ENCODE measurements around the gene BAIAP3.

Gene BAIAP3

DNA sequence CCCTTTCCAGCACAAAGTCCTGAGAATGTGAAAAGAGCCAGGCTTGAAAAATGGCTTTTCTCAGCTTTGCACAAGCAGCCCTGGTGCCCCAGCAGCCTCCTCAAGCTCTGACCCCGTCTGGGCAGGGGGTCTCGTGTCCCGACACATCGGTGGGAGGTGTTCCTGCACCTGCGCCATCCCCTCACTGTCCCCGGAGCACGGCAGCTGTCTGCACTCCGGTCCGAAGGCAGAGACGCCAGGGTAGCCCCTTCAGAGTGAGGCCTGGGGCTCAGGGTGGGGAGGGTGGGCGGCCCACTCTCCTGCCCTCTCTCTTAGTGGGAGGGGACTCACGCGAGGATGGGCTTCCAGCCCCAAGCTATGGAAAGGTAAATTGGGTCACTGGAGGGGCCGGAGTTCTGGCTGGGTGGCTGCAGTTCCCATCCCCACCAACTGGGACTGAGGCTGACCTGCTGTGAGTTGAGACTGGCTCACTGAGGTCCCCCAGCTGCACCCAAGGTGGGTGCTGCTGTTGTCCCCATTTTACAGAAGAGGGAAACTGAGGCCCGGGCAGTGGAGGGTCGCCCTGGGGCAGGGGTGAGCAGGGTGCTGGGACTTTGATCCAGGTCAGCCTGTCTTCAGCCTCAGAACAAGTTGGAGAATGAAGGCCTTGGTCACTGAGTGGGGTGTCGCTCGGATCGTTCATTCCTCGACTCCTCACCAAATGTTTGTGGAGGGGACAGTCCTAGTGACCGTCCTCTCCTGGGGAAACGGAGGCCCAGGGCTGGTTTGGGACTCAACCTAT is 2.3 kb upstream of the BAIAP3 start:
- Histone ChIP-seq H4K5ac (ENCODE audit: low read length) (no peak overlapping the region), H4K8ac (ENCODE audit: low read depth, low read length) (no peak overlapping the region), H3K4me3 (ENCODE audit: low read length) (no peak overlapping the region), H3K9ac (ENCODE audit: low read length) (peak overlapping the region; percentile 57), H3K27me3 (ENCODE audit: insufficient read depth, low read length, poor library complexity) (peaks cover 10% of the 10 kb centered on the region), H3K79me1 (ENCODE audit: low read length) (no peaks in the 10 kb centered on the region), H3K18ac (ENCODE audit: low read length) (peak overlapping the region; percentile 25), H2BK15ac (replicated peaks; ENCODE audit: low read depth) (no peak overlapping the region), H3K79me2 (ENCODE audit: control insufficient read depth, insufficient read depth, low read length) (no peaks in the 10 kb centered on the region), H3K4me1 (ENCODE audit: control insufficient read depth, low read depth, low read length) (peaks cover 2% of the 10 kb centered on the region), H2AK5ac (ENCODE audit: low read length) (peak overlapping the region; percentile 79), H2BK120ac (ENCODE audit: low read depth, low read length) (peak overlapping the region; percentile 2), H3K56ac (ENCODE audit: low read length) (peak overlapping the region; percentile 45), H3K36me3 (ENCODE audit: control insufficient read depth, insufficient read depth, low read length) (no peaks in the 10 kb centered on the region), H3K27ac (ENCODE audit: low read depth, low read length) (no peak overlapping the region), H3K4ac (ENCODE audit: low read depth, low read length) (peak overlapping the region; percentile 22), H3K23ac (ENCODE audit: low read length) (no peak overlapping the region), H2BK5ac (ENCODE audit: low read length) (no peak overlapping the region), H3K4me2 (ENCODE audit: low read length) (peak overlapping the region; percentile 87)
- no CpG with 5 or more reads among the region's 22 CpGs for WGBS (ENCODE audit: extremely low coverage, insufficient coverage, low lambda C conversion rate)
- no peak for DNase-seq

GRCh38 chr16:1331712-1332617 is 1.5 kb upstream of the BAIAP3 start:
- DNase-seq = peak; percentile 99
- no peak overlapping the region for H3K4me3 ChIP-seq (ENCODE audit: low read length)
- H3K79me1 ChIP-seq (ENCODE audit: low read length) = no peaks in the 10 kb centered on the region
- no peak overlapping the region for H2AK5ac ChIP-seq (ENCODE audit: low read length)
- peak overlapping the region; percentile 79 for H3K56ac ChIP-seq (ENCODE audit: low read length)
- H3K4ac ChIP-seq (ENCODE audit: low read depth, low read length) = peak overlapping the region; percentile 22
- H2BK120ac ChIP-seq (ENCODE audit: low read depth, low read length) = no peak overlapping the region
- H3K9ac ChIP-seq (ENCODE audit: low read length) = peak overlapping the region; percentile 61
- H3K79me2 ChIP-seq (ENCODE audit: control insufficient read depth, insufficient read depth, low read length) = no peaks in the 10 kb centered on the region
- no peak overlapping the region for H4K8ac ChIP-seq (ENCODE audit: low read depth, low read length)
- H2BK5ac ChIP-seq (ENCODE audit: low read length) = no peak overlapping the region
- no peak overlapping the region for H4K5ac ChIP-seq (ENCODE audit: low read length)
- no peak overlapping the region for H3K23ac ChIP-seq (ENCODE audit: low read length)
- no CpG with 5 or more reads among the region's 34 CpGs for WGBS (ENCODE audit: extremely low coverage, insufficient coverage, low lambda C conversion rate)
- no peak overlapping the region for H2BK15ac ChIP-seq (replicated peaks; ENCODE audit: low read depth)
- no peak overlapping the region for H3K27ac ChIP-seq (ENCODE audit: low read depth, low read length)
- H3K4me1 ChIP-seq (ENCODE audit: control insufficient read depth, low read depth, low read length) = peaks cover 2% of the 10 kb centered on the region
- H3K18ac ChIP-seq (ENCODE audit: low read length) = peak overlapping the region; percentile 25
- peak overlapping the region; percentile 87 for H3K4me2 ChIP-seq (ENCODE audit: low read length)
- H3K27me3 ChIP-seq (ENCODE audit: insufficient read depth, low read length, poor library complexity) = peaks cover 10% of the 10 kb centered on the region
- H3K36me3 ChIP-seq (ENCODE audit: control insufficient read depth, insufficient read depth, low read length) = no peaks in the 10 kb centered on the region

DNA sequence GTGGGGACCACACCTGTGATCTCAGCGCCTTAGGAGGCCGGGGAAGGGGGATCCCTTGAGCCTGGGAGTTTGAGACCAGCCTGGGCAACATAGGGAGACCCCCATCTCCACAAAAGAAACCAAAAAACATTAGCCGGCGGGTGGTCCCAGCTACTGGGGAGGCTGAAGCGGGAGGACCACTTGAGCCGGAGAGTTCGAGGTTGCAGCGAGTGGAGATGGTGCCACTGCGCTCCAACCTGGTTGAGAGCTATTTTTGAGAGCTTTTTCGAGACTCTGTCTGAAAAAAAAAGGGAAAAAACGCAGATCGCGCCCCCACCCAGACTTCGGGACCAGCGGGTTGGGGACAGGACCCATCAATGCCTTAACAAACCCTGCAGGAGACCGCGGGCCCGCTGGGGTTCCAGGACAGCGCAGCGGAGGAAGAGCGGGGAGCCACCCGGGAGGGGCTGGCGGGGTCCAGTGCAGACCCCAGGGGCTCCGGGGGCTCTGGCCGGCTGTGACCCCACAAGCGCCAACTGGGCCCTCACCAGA is 762 bp upstream of the BAIAP3 start:
- no peak overlapping the region for H3K4me3 ChIP-seq (ENCODE audit: low read length)
- no peaks in the 10 kb centered on the region for H3K36me3 ChIP-seq (ENCODE audit: control insufficient read depth, insufficient read depth, low read length)
- no peak overlapping the region for H4K5ac ChIP-seq (ENCODE audit: low read length)
- no CpG with 5 or more reads among the region's 26 CpGs for WGBS (ENCODE audit: extremely low coverage, insufficient coverage, low lambda C conversion rate)
- H2BK120ac ChIP-seq (ENCODE audit: low read depth, low read length) = no peak overlapping the region
- H3K27ac ChIP-seq (ENCODE audit: low read depth, low read length) = no peak overlapping the region
- peaks cover 10% of the 10 kb centered on the region for H3K27me3 ChIP-seq (ENCODE audit: insufficient read depth, low read length, poor library complexity)
- no peak overlapping the region for H2BK5ac ChIP-seq (ENCODE audit: low read length)
- H3K79me2 ChIP-seq (ENCODE audit: control insufficient read depth, insufficient read depth, low read length) = no peaks in the 10 kb centered on the region
- H3K4me2 ChIP-seq (ENCODE audit: low read length) = peak overlapping the region; percentile 87
- H3K56ac ChIP-seq (ENCODE audit: low read length) = peak overlapping the region; percentile 79
- H2BK15ac ChIP-seq (replicated peaks; ENCODE audit: low read depth) = no peak overlapping the region
- peak; percentile 45 for DNase-seq
- peaks cover 2% of the 10 kb centered on the region for H3K4me1 ChIP-seq (ENCODE audit: control insufficient read depth, low read depth, low read length)
- no peaks in the 10 kb centered on the region for H3K79me1 ChIP-seq (ENCODE audit: low read length)
- peak overlapping the region; percentile 16 for H3K18ac ChIP-seq (ENCODE audit: low read length)
- no peak overlapping the region for H3K23ac ChIP-seq (ENCODE audit: low read length)
- H3K9ac ChIP-seq (ENCODE audit: low read length) = peak overlapping the region; percentile 61
- no peak overlapping the region for H4K8ac ChIP-seq (ENCODE audit: low read depth, low read length)
- H2AK5ac ChIP-seq (ENCODE audit: low read length) = no peak overlapping the region
- H3K4ac ChIP-seq (ENCODE audit: low read depth, low read length) = no peak overlapping the region

GRCh38 chr16:1333854-1334700 is 632 bp downstream of the BAIAP3 start:
- no peak overlapping the region for H3K18ac ChIP-seq (ENCODE audit: low read length)
- H2BK5ac ChIP-seq (ENCODE audit: low read length) = no peak overlapping the region
- no peak overlapping the region for H3K4me3 ChIP-seq (ENCODE audit: low read length)
- WGBS (ENCODE audit: extremely low coverage, insufficient coverage, low lambda C conversion rate) = no CpG with 5 or more reads among the region's 78 CpGs
- no peak overlapping the region for H2BK120ac ChIP-seq (ENCODE audit: low read depth, low read length)
- no peak overlapping the region for H4K8ac ChIP-seq (ENCODE audit: low read depth, low read length)
- H2BK15ac ChIP-seq (replicated peaks; ENCODE audit: low read depth) = no peak overlapping the region
- H3K27ac ChIP-seq (ENCODE audit: low read depth, low read length) = no peak overlapping the region
- DNase-seq = no peak
- H4K5ac ChIP-seq (ENCODE audit: low read length) = no peak overlapping the region
- H3K79me2 ChIP-seq (ENCODE audit: control insufficient read depth, insufficient read depth, low read length) = no peaks in the 10 kb centered on the region
- H3K4me1 ChIP-seq (ENCODE audit: control insufficient read depth, low read depth, low read length) = peaks cover 2% of the 10 kb centered on the region
- no peaks in the 10 kb centered on the region for H3K79me1 ChIP-seq (ENCODE audit: low read length)
- no peaks in the 10 kb centered on the region for H3K36me3 ChIP-seq (ENCODE audit: control insufficient read depth, insufficient read depth, low read length)
- no peak overlapping the region for H2AK5ac ChIP-seq (ENCODE audit: low read length)
- H3K4ac ChIP-seq (ENCODE audit: low read depth, low read length) = no peak overlapping the region
- peaks cover 10% of the 10 kb centered on the region for H3K27me3 ChIP-seq (ENCODE audit: insufficient read depth, low read length, poor library complexity)
- peak overlapping the region; percentile 47 for H3K9ac ChIP-seq (ENCODE audit: low read length)
- H3K56ac ChIP-seq (ENCODE audit: low read length) = peak overlapping the region; percentile 60
- peak overlapping the region; percentile 45 for H3K23ac ChIP-seq (ENCODE audit: low read length)
- H3K4me2 ChIP-seq (ENCODE audit: low read length) = no peak overlapping the region

DNA sequence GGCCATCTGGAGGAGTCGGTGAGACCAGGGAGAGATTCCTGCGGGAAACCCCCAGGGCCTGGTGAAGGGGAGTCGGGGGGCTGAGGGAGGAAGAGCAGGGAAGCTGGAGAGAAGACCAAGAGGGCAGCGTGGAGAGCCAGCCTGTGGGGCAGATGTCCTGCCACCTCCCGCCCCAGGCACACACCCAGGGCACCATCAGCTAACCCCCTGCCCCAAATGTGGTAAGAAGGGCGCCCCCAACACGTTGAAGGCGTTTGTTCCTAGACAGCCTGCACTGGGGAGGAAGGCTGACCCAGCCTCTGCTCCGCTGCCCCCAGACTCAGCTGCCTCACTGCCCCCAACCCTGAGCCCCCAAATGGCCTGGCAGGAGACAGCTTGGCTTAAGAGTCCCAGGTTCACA is 1.3 kb downstream of the BAIAP3 start:
- Histone ChIP-seq H3K36me3 (ENCODE audit: control insufficient read depth, insufficient read depth, low read length) (no peaks in the 10 kb centered on the region), H3K9ac (ENCODE audit: low read length) (no peak overlapping the region), H3K79me1 (ENCODE audit: low read length) (no peaks in the 10 kb centered on the region), H2BK15ac (replicated peaks; ENCODE audit: low read depth) (no peak overlapping the region), H2BK120ac (ENCODE audit: low read depth, low read length) (no peak overlapping the region), H3K4ac (ENCODE audit: low read depth, low read length) (no peak overlapping the region), H4K8ac (ENCODE audit: low read depth, low read length) (no peak overlapping the region), H3K23ac (ENCODE audit: low read length) (no peak overlapping the region), H3K4me1 (ENCODE audit: control insufficient read depth, low read depth, low read length) (peaks cover 2% of the 10 kb centered on the region), H2AK5ac (ENCODE audit: low read length) (no peak overlapping the region), H3K4me2 (ENCODE audit: low read length) (no peak overlapping the region), H3K79me2 (ENCODE audit: control insufficient read depth, insufficient read depth, low read length) (no peaks in the 10 kb centered on the region), H3K27me3 (ENCODE audit: insufficient read depth, low read length, poor library complexity) (peaks cover 10% of the 10 kb centered on the region), H3K18ac (ENCODE audit: low read length) (no peak overlapping the region), H3K4me3 (ENCODE audit: low read length) (no peak overlapping the region), H3K27ac (ENCODE audit: low read depth, low read length) (no peak overlapping the region), H2BK5ac (ENCODE audit: low read length) (no peak overlapping the region), H3K56ac (ENCODE audit: low read length) (no peak overlapping the region), H4K5ac (ENCODE audit: low read length) (no peak overlapping the region)
- WGBS (ENCODE audit: extremely low coverage, insufficient coverage, low lambda C conversion rate) = no CpG with 5 or more reads among the region's 9 CpGs
- DNase-seq = no peak

Measured in mesendoderm (in vitro differentiated cells).